HG02884 (cell line): ENCODE results near the gene MADD.
"Not testable (repeated sequence)": the region's sequence is repeated elsewhere in the genome, so short reads cannot be mapped to it uniquely, and the experiment has no call there.

ENCODE experiments used
- ATAC-seq: cut with Tn5 transposase; IDR thresholded peaks from one replicate; pipeline ENCODE4 v1.9.1; 2021; ENCODE audit warnings: mild to moderate bottlenecking, moderate library complexity; ENCODE audit not compliant: unreplicated experiment

Gene MADD

GRCh38 chr11:47317064-47317828, 47.3 kb downstream of the MADD start:
- ATAC-seq = peak; percentile 65

GRCh38 chr11:47318166-47318565, 48.2 kb downstream of the MADD start:
- ATAC-seq = no peak

DNA sequence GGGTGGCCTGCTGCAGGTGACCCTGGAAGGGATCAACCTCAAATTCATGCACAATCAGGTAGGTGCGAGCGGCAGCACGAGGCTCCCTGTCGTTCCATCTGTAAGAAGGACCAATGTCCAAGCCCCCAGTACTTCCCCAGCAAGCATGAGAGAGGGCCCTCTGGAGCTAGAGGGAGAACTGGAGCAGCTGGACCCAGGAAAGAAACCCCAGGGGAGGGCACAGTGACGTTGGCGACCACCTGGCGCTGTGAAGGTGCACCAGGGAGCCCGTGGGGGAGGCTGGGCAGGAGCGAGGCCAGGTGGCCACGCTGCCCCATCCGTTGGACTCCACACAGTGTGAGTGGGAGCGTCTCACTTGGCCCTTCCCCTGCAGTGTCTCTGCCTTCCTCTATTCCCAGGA, 54.6 kb downstream of the MADD start:
- no peak for ATAC-seq

- ATAC-seq = no peak
Measured at GRCh38 chr11:47325271-47326041, 55.5 kb downstream of the MADD start.

DNA sequence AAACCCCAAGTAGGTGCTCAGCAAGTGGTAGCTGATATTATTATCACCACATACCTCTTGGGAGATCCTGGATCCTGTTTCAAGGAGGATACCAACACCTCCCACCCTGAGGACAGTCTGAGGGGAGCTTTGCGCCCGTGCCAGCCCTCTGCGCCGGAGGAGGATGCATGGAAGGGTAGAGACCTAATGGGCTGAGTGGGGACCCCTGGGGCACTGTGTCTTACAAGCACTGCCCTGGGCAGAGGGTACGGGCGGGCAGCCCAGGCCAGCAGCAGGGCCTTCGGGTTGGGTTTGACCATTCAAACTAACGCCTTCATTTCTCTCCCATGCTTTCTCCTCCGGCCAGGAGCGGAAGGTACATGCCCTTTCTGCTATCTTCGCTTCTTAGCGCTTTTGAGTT, 56.3 kb downstream of the MADD start:
- no peak for ATAC-seq

GRCh38 chr11:47327025-47327424, 57.1 kb downstream of the MADD start:
- no peak for ATAC-seq

- ATAC-seq = no peak
Measured at GRCh38 chr11:47327949-47328348, 58.0 kb downstream of the MADD start.

- no peak for ATAC-seq
Measured at GRCh38 chr11:47328449-47329390, 58.8 kb downstream of the MADD start.

- no peak for ATAC-seq
Measured at GRCh38 chr11:47329431-47329986, 59.6 kb downstream of the MADD start.

- ATAC-seq = no peak
Measured at GRCh38 chr11:47329987-47330931, 60.3 kb downstream of the MADD start.

- no peak for ATAC-seq
Measured at GRCh38 chr11:47331454-47332302, 61.7 kb downstream of the MADD start.

- no peak for ATAC-seq
Measured at GRCh38 chr11:47332303-47332711, 62.4 kb downstream of the MADD start.

DNA sequence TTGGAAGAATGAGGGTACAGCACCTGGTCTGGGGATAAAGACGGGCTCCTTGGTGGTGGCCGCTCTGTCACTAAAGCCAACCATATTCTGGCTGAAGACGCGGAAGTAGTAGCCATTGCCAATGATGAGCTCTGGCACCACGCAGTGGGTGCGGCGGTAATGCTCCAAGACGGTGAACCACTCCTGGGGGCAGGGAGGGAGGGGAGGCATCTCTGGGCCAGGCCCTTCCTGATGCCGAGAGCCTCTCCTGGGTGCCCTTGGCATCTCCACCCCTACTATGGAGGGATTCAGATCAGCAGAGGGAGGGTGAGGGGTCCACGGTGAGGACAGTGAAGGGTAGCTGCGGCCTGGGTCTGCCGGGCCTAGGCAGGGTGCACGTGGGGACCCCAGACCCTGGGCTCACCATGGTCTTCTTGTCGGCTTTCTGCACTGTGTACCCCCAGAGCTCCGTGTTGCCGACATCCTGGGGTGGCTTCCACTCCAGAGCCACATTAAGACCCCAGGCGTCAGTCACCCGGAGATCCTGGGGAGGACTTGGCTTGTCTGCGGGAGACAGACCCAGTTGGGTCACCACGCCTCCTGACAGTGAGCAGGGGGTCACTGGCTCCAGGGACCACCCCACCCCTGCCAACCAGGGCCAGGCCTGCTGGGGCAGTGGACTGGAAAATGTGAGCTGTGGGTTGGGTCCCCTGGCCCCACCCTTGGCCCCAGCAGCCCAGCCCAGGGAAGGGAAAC, 63.0 kb downstream of the MADD start:
- no peak for ATAC-seq

DNA sequence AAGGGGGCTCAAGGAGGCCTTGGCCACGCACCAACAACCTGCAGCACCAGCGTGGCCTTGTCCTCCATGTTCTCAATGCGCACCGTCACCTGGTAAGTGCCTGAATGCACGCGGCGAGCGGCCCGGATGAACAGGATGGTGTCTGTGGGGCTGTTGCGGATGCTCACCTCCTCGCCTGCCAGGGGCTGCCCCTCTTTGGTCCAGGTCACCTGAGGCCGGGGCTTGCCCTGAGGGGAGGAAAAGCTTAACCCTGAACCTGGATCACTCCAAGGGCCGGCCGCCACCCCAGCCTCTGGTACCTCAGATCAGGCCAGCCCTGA, 63.6 kb downstream of the MADD start:
- no peak for ATAC-seq

DNA sequence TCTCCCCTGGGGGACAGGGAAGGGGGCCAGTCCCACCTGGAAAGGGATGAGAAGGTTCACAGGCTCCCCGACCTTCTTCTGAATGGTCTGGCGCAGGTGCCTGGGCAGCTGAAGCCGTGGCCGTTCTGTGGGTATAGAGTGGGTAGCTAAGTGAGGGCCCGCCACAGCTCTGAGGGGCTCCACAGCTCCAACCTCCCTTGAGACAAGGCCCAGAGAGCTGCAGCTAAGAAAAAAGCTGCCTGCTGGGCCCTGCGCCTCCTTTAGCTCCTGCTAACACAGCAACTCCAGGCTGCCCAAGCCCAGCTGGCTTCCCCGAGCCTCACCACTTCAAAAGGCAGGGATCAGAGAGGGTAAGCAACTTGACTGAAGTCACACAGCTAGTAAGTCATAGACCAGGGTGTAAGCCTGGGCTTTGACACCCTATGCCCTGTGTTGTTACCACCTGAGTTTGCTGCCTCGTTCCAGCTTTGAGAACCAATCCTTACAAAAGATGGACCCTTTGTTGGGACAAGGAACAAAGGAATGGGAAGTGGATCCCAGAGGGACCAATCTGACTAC, 64.0 kb downstream of the MADD start:
- ATAC-seq = no peak

GRCh38 chr11:47334699-47335411, 64.9 kb downstream of the MADD start:
- not testable (repeated sequence) for ATAC-seq

GRCh38 chr11:47335733-47336132, 65.8 kb downstream of the MADD start:
- ATAC-seq = no peak
